SU-DHL-6 (cell line): ENCODE results near the gene E4F1.

Source experiments
- H2AFZ ChIP-seq: fragments of 200-600 bp; sonication (generic); 2 replicates; pipeline ENCODE4 v1.6.1; 2014; ENCODE audit warnings: low read depth, mild to moderate bottlenecking, moderate library complexity, mixed read lengths, antibody characterized with exemption, low read length; ENCODE audit not compliant: severe bottlenecking
- H3F3A ChIP-seq: fragments of 200-600 bp; shearing (Covaris generic); 2 replicates; pipeline ENCODE4 v1.6.0; 2016; ENCODE audit warnings: antibody characterized with exemption, mild to moderate bottlenecking; ENCODE audit not compliant: insufficient read depth
- H3K27ac ChIP-seq: fragments of 200-600 bp; sonication (generic); 2 replicates; pipeline ENCODE4 v1.5.1; 2016; ENCODE audit warnings: low read depth, mild to moderate bottlenecking, low read length, moderate library complexity, mixed read lengths
- H3K27me3 ChIP-seq: fragments of 200-600 bp; sonication (generic), shearing (Covaris generic); 2 replicates; pipeline ENCODE4 v1.6.0; 2014; ENCODE audit warnings: mild to moderate bottlenecking, low read length
- H3K36me3 ChIP-seq: fragments of 200-600 bp; sonication (generic); 2 replicates; pipeline ENCODE4 v1.6.1; 2014; ENCODE audit warnings: mild to moderate bottlenecking, low read length, mixed read lengths
- H3K4me2 ChIP-seq: fragments of 300-600, 200-600 bp; shearing (Covaris generic), sonication (generic); 2 replicates; pipeline ENCODE4 v1.6.0; 2014; ENCODE audit warnings: low read length, low read depth, mild to moderate bottlenecking; ENCODE audit not compliant: poor library complexity, severe bottlenecking
- H3K4me3 ChIP-seq: fragments of 200-600 bp; sonication (generic); 2 replicates; pipeline ENCODE4 v1.5.1; 2014; ENCODE audit warnings: antibody characterized with exemption, low read length, mild to moderate bottlenecking, mixed read lengths; ENCODE audit not compliant: insufficient read depth, poor library complexity, severe bottlenecking
- H3K79me2 ChIP-seq: fragments of 200-600 bp; sonication (generic); 2 replicates; pipeline ENCODE4 v1.6.1; 2014; ENCODE audit warnings: mild to moderate bottlenecking, low read length, moderate library complexity; ENCODE audit not compliant: insufficient read depth
- H3K9ac ChIP-seq: fragments of 200-600 bp; sonication (generic); 2 replicates; pipeline ENCODE4 v1.7.0; 2014; ENCODE audit warnings: mild to moderate bottlenecking, low read length
- H3K9me2 ChIP-seq: fragments of 200-600 bp; sonication (generic); replicated peaks from 2 replicates; pipeline ENCODE4 v1.6.1; 2014; ENCODE audit warnings: low read length; ENCODE audit not compliant: insufficient read depth
- H3K9me3 ChIP-seq: fragments of 200-600 bp; sonication (generic); 2 replicates; pipeline ENCODE4 v1.6.1; 2014; ENCODE audit warnings: low read length, mixed read lengths; ENCODE audit not compliant: insufficient read depth
- H4K20me1 ChIP-seq: fragments of 200-600 bp; sonication (generic); 2 replicates; pipeline ENCODE4 v1.6.1; 2014; ENCODE audit warnings: low read depth, mild to moderate bottlenecking, antibody characterized with exemption, low read length, moderate library complexity, mixed read lengths
- CTCF ChIP-seq: fragments of 200-600 bp; sonication (generic); IDR thresholded peaks from one replicate; pipeline ENCODE4 v1.5.1; 2017; ENCODE audit warnings: antibody characterized with exemption, mild to moderate bottlenecking, low read length, moderate library complexity; ENCODE audit not compliant: insufficient read depth, poor library complexity, severe bottlenecking
- EZH2phosphoT487 ChIP-seq: fragments of 200-600 bp; sonication (generic), shearing (Covaris generic); conservative IDR thresholded peaks from 2 replicates; pipeline ENCODE4 v1.6.1; 2018; ENCODE audit warnings: mild to moderate bottlenecking, antibody characterized with exemption, low read length, moderate library complexity, mixed read lengths

E4F1 gene

GRCh38 chr16:2235695-2236336 is 12.4 kb downstream of the E4F1 start:
- Histone ChIP-seq H3K9me2 (no peaks in the 10 kb centered on the region), H3K9ac (no peak overlapping the region), H3K27ac (no peak overlapping the region), H3K4me3 (no peak overlapping the region), H2AFZ (no peak overlapping the region), H3F3A (peaks cover 4% of the 10 kb centered on the region; the same call in 1 of the 2 replicates), H4K20me1 (no peaks in the 10 kb centered on the region), H3K9me3 (no peaks in the 10 kb centered on the region), H3K4me2 (no peak overlapping the region), H3K27me3 (no peaks in the 10 kb centered on the region), H3K36me3 (no peaks in the 10 kb centered on the region), H3K79me2 (no peaks in the 10 kb centered on the region)
- no peak for TF ChIP-seq EZH2phosphoT487
- TF ChIP-seq CTCF = no peak

- Histone ChIP-seq H3K36me3 (no peaks in the 10 kb centered on the region), H4K20me1 (no peaks in the 10 kb centered on the region), H2AFZ (no peak within 1 kb of the TSS), H3K9me2 (no peaks in the 10 kb centered on the region), H3K79me2 (no peaks in the 10 kb centered on the region), H3K9ac (no peak within 1 kb of the TSS), H3K27me3 (no peaks in the 10 kb centered on the region), H3F3A (peaks cover 4% of the 10 kb centered on the region; the same call in 1 of the 2 replicates), H3K27ac (no peak within 1 kb of the TSS), H3K9me3 (no peaks in the 10 kb centered on the region), H3K4me3 (no peak within 1 kb of the TSS), H3K4me2 (no peak within 1 kb of the TSS)
- TF ChIP-seq EZH2phosphoT487 (no peak), CTCF (no peak)
These were observed 13.1 kb downstream of the E4F1 start, which contains the start of gene DNASE1L2 for GRCh38 chr16:2236337-2237101. Gene DNASE1L2, plus strand, starts transcription at chr16:2236444. Its CDS starts 373 bp downstream, at chr16:2236817.

- H3K4me3 ChIP-seq = no peak overlapping the region
- no peaks in the 10 kb centered on the region for H3K9me3 ChIP-seq
- H3K79me2 ChIP-seq = no peaks in the 10 kb centered on the region
- H3K27ac ChIP-seq = no peak overlapping the region
- TF ChIP-seq CTCF = no peak
- TF ChIP-seq EZH2phosphoT487 = no peak
- no peak overlapping the region for H3K4me2 ChIP-seq
- H4K20me1 ChIP-seq = no peaks in the 10 kb centered on the region
- H3F3A ChIP-seq = peaks cover 4% of the 10 kb centered on the region; the same call in 1 of the 2 replicates
- H3K9ac ChIP-seq = no peak overlapping the region
- no peaks in the 10 kb centered on the region for H3K36me3 ChIP-seq
- no peak overlapping the region for H2AFZ ChIP-seq
- no peaks in the 10 kb centered on the region for H3K27me3 ChIP-seq
- no peaks in the 10 kb centered on the region for H3K9me2 ChIP-seq
These were observed 13.7 kb downstream of the E4F1 start for GRCh38 chr16:2237102-2237482.
